ENCODE results near the gene NELFE. TPM values are rescaled to one million over a fixed set of nuclear protein-coding genes. Genes with fewer than 3 reads are reported as not detected.

NELFE gene
- total and polyA plus RNA-seq, 2 of the 13 experiments (the other 11 are each of a cell fraction or from before 2014, with no cell fraction given): 51.3 to 69.8 TPM

DNA sequence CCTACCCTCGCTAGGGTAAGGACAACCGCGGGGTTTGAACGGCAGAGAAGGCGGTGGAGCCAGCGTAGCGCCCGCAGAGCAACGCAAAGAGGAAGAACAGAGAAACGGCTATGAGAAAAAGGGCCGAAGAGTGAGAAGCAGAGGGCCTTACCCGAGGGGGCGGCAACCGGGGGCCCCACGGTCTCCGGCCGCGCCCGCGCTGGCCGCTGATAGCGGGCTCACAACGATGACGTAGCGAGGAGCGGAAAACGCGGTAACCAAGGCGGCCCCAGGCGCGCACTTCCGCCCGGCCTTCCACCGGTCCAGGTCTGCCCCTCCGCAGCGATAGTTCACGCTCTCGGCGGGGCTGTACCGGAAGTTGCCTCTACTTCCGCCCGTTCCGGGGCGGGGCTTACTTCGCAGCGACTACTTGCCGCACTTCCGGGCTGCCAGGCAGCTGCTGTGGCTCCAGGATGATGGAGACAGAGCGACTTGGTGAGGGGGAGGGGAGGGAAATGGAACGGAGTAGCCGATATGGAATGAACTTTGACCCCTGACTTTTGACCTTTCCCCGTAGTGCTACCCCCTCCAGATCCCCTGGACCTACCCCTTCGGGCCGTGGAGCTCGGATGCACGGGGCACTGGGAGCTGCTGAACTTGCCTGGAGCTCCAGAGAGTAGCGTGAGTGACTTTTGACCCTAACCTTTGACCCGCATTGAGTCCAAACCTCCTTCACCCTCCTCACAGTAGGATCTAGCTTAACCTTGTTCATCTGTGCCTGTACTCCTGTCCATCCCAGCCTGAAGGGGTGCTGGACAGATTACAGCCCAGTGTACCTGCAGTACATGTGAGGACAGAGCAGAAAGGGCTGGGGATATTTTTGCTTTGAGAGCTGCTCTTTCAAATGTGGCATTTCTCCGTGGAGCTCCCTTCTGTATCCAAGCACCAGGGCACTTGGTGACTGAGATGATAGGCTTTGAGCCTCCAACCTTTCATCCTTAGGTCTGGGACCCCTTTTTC lies at the start of gene NELFE, which contains the start of gene SKIC2 (continued):
- TF ChIP-seq, protein P1, sequence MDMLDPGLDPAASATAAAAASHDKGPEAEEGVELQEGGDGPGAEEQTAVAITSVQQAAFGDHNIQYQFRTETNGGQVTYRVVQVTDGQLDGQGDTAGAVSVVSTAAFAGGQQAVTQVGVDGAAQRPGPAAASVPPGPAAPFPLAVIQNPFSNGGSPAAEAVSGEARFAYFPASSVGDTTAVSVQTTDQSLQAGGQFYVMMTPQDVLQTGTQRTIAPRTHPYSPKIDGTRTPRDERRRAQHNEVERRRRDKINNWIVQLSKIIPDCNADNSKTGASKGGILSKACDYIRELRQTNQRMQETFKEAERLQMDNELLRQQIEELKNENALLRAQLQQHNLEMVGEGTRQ (IDR thresholded peaks at IDR 0.05; ENCODE audit: low read depth, low read length): no peak
- TF ChIP-seq, protein P1 (CRISPR knock-in tag; IDR thresholded peaks at IDR 0.05; ENCODE audit: borderline replicate concordance): no peak; the same call in 1 of the 2 replicates
- TF ChIP-seq TCF12 (IDR thresholded peaks at IDR 0.05) (no peak), TCF12 (CRISPR knock-in tag; IDR thresholded peaks at IDR 0.05) (0 out of 2 replicates have a peak, but pooled peaks have one; percentile 56), IRX3 (CRISPR knock-in tag; IDR thresholded peaks at IDR 0.05; ENCODE audit: borderline replicate concordance, low read depth) (no peak), ZNF282 (IDR thresholded peaks at IDR 0.05; ENCODE audit: partially characterized antibody) (no peak), AGO2 (optimal IDR thresholded peaks at IDR 0.05; ENCODE audit: low read depth, low read length) (peak; percentile 87), ZNF782 (CRISPR knock-in tag; IDR thresholded peaks at IDR 0.05; ENCODE audit: borderline replicate concordance) (no peak), NKX3-1 (CRISPR knock-in tag; IDR thresholded peaks at IDR 0.05) (peak; percentile 86), POGZ (CRISPR knock-in tag; IDR thresholded peaks at IDR 0.05) (peak; percentile 95), ZFP90 (CRISPR knock-in tag; IDR thresholded peaks at IDR 0.05; ENCODE audit: borderline replicate concordance) (peak; percentile 98)
- TF ChIP-seq, protein P2, sequence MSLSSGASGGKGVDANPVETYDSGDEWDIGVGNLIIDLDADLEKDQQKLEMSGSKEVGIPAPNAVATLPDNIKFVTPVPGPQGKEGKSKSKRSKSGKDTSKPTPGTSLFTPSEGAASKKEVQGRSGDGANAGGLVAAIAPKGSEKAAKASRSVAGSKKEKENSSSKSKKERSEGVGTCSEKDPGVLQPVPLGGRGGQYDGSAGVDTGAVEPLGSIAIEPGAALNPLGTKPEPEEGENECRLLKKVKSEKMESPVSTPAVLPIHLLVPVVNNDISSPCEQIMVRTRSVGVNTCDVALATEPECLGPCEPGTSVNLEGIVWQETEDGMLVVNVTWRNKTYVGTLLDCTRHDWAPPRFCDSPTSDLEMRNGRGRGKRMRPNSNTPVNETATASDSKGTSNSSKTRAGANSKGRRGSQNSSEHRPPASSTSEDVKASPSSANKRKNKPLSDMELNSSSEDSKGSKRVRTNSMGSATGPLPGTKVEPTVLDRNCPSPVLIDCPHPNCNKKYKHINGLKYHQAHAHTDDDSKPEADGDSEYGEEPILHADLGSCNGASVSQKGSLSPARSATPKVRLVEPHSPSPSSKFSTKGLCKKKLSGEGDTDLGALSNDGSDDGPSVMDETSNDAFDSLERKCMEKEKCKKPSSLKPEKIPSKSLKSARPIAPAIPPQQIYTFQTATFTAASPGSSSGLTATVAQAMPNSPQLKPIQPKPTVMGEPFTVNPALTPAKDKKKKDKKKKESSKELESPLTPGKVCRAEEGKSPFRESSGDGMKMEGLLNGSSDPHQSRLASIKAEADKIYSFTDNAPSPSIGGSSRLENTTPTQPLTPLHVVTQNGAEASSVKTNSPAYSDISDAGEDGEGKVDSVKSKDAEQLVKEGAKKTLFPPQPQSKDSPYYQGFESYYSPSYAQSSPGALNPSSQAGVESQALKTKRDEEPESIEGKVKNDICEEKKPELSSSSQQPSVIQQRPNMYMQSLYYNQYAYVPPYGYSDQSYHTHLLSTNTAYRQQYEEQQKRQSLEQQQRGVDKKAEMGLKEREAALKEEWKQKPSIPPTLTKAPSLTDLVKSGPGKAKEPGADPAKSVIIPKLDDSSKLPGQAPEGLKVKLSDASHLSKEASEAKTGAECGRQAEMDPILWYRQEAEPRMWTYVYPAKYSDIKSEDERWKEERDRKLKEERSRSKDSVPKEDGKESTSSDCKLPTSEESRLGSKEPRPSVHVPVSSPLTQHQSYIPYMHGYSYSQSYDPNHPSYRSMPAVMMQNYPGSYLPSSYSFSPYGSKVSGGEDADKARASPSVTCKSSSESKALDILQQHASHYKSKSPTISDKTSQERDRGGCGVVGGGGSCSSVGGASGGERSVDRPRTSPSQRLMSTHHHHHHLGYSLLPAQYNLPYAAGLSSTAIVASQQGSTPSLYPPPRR (CRISPR knock-in tag; IDR thresholded peaks at IDR 0.05; ENCODE audit: borderline replicate concordance): peak; percentile 58
- TF ChIP-seq, protein P3, sequence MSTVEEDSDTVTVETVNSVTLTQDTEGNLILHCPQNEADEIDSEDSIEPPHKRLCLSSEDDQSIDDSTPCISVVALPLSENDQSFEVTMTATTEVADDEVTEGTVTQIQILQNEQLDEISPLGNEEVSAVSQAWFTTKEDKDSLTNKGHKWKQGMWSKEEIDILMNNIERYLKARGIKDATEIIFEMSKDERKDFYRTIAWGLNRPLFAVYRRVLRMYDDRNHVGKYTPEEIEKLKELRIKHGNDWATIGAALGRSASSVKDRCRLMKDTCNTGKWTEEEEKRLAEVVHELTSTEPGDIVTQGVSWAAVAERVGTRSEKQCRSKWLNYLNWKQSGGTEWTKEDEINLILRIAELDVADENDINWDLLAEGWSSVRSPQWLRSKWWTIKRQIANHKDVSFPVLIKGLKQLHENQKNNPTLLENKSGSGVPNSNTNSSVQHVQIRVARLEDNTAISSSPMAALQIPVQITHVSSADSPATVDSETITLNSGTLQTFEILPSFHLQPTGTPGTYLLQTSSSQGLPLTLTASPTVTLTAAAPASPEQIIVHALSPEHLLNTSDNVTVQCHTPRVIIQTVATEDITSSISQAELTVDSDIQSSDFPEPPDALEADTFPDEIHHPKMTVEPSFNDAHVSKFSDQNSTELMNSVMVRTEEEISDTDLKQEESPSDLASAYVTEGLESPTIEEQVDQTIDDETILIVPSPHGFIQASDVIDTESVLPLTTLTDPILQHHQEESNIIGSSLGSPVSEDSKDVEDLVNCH (CRISPR knock-in tag; IDR thresholded peaks at IDR 0.05): no peak
- TF ChIP-seq, protein P4, sequence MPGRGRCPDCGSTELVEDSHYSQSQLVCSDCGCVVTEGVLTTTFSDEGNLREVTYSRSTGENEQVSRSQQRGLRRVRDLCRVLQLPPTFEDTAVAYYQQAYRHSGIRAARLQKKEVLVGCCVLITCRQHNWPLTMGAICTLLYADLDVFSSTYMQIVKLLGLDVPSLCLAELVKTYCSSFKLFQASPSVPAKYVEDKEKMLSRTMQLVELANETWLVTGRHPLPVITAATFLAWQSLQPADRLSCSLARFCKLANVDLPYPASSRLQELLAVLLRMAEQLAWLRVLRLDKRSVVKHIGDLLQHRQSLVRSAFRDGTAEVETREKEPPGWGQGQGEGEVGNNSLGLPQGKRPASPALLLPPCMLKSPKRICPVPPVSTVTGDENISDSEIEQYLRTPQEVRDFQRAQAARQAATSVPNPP (CRISPR knock-in tag; IDR thresholded peaks at IDR 0.05): peak; percentile 38; the same call in 1 of the 2 replicates
